HepG2 (cell line): ENCODE data around the gene CTCF. TPM values are rescaled to one million over a fixed set of nuclear protein-coding genes. Genes with fewer than 3 reads are reported as not detected.

ENCODE experiments used
- CEBPB ChIP-seq: IDR thresholded peaks from 2 replicates; pipeline ENCODE4 v1.6.1; 2011; ENCODE audit warnings: low read depth, low read length, improper control_type of control experiment, borderline replicate concordance
- FOXP1 ChIP-seq, 2 experiments: fragments of 450-650 bp in 1 of 2; IDR thresholded peaks; 2 replicates each; pipeline ENCODE4 v1.6.1; 2017 to 2018; ENCODE audit warnings: antibody characterized with exemption in 1 of 2
- GATAD1 ChIP-seq: IDR thresholded peaks from 2 replicates; pipeline ENCODE4 v1.6.1; 2016; ENCODE audit warnings: missing genetic modification reagents, missing compliant biosample characterization
- HOXA9 ChIP-seq: sonication (generic); formaldehyde crosslinking; IDR thresholded peaks from 2 replicates; pipeline ENCODE4 v1.8.1; 2022; ENCODE audit warnings: missing genetic modification reagents, mild to moderate bottlenecking, moderate library complexity, borderline replicate concordance
- ISX ChIP-seq: sonication (generic); formaldehyde crosslinking; conservative IDR thresholded peaks from 2 replicates; pipeline ENCODE4 v1.5.0; 2020; ENCODE audit warnings: missing genetic modification reagents
- MZF1 ChIP-seq: sonication (generic); formaldehyde crosslinking; IDR thresholded peaks from 2 replicates; pipeline ENCODE4 v1.8.1; 2023; ENCODE audit warnings: mild to moderate bottlenecking, missing genetic modification reagents, borderline replicate concordance
- NR2F6 ChIP-seq, 2 experiments: IDR thresholded peaks; 2 replicates each; pipeline ENCODE4 v1.6.1; 2016; ENCODE audit warnings: antibody characterized with exemption in 1 of 2, mild to moderate bottlenecking in 1 of 2
- RBAK ChIP-seq: sonication (generic); formaldehyde crosslinking; IDR thresholded peaks from 2 replicates; pipeline ENCODE4 v1.5.1; 2020; ENCODE audit warnings: mild to moderate bottlenecking, missing genetic modification reagents
- SALL1 ChIP-seq: sonication (generic); formaldehyde crosslinking; IDR thresholded peaks from 2 replicates; pipeline ENCODE4 v1.8.0; 2022; ENCODE audit warnings: mild to moderate bottlenecking, missing genetic modification reagents
- ZFY ChIP-seq: sonication (generic); formaldehyde crosslinking; IDR thresholded peaks from 2 replicates; pipeline ENCODE4 v1.4.0; 2020; ENCODE audit warnings: missing genetic modification reagents
- ZNF274 ChIP-seq: sonication (generic); formaldehyde crosslinking; IDR thresholded peaks from 2 replicates; pipeline ENCODE4 v1.5.1; 2020; ENCODE audit warnings: mild to moderate bottlenecking, missing genetic modification reagents
- ZNF292 ChIP-seq: sonication (generic); formaldehyde crosslinking; IDR thresholded peaks from 2 replicates; pipeline ENCODE4 v1.8.1; 2022; ENCODE audit warnings: mild to moderate bottlenecking, low read depth, missing genetic modification reagents, borderline replicate concordance
- ZNF407 ChIP-seq: sonication (generic); formaldehyde crosslinking; IDR thresholded peaks from one replicate; pipeline ENCODE4 v1.5.1; 2020; ENCODE audit warnings: mild to moderate bottlenecking, missing genetic modification reagents; ENCODE audit errors: not compliant biosample characterization
- ZNF441 ChIP-seq: sonication (generic); formaldehyde crosslinking; IDR thresholded peaks from 2 replicates; pipeline ENCODE4 v1.7.0; 2021; ENCODE audit warnings: missing genetic modification reagents, borderline replicate concordance
- ZNF609 ChIP-seq: sonication (generic); formaldehyde crosslinking; IDR thresholded peaks from 2 replicates; pipeline ENCODE4 v1.4.0; 2020; ENCODE audit warnings: mild to moderate bottlenecking, missing genetic modification reagents, borderline replicate concordance
- polyA plus RNA-seq, 8 experiments: library from polyadenylated mRNA; depleted of rRNA in 3 of 8; stranded (reverse) in 7 of 8; unstranded in 1 of 8; fragments of >200 nt; fragmentation: Illumina TruSeq in 4 of 8; extraction: Trizol in 4 of 8; gene quantifications; 2 replicates each; pipeline versions ENCODE4 v1.2.1 to v1.2.3, GENCODE V29; 2011 to 2016; ENCODE audit warnings: low read depth in 4 of 8, missing spikeins in 1 of 8, mixed read lengths in 1 of 8; ENCODE audit not compliant: insufficient read depth in 1 of 8
- total RNA-seq, 5 experiments: library from RNA; depleted of rRNA; stranded (reverse); fragments of >200 nt; fragmentation: Illumina TruSeq; extraction: Trizol; gene quantifications; 2 replicates each; pipeline ENCODE4 v1.2.3, GENCODE V29; 2016; ENCODE audit warnings: low read depth in 1 of 5

The CTCF gene
- total and polyA plus RNA-seq, 2 of the 13 experiments (the other 11 are each of a cell fraction or from before 2014, with no cell fraction given): 19.5 to 37.5 TPM

- no peak for TF ChIP-seq ZNF407 (CRISPR knock-in tag)
- TF ChIP-seq CEBPB: peak; percentile 97
- TF ChIP-seq NR2F6 (IDR thresholded peaks at IDR 0.05): no peak
- TF ChIP-seq NR2F6 (CRISPR knock-in tag; IDR thresholded peaks at IDR 0.05): 0 out of 2 replicates have a peak, but pooled peaks have one; percentile 9
- 0 out of 2 replicates have a peak, but pooled peaks have one; percentile 36 for TF ChIP-seq RBAK (CRISPR knock-in tag)
- no peak for TF ChIP-seq ZNF609 (CRISPR knock-in tag)
- TF ChIP-seq GATAD1: 0 out of 2 replicates have a peak, but pooled peaks have one; percentile 16
- 0 out of 2 replicates have a peak, but pooled peaks have one; percentile 60 for TF ChIP-seq MZF1 (CRISPR knock-in tag)
- 0 out of 2 replicates have a peak, but pooled peaks have one; percentile 4 for TF ChIP-seq ZNF441
- no peak for TF ChIP-seq HOXA9
- TF ChIP-seq ZNF292 (CRISPR knock-in tag): 0 out of 2 replicates have a peak, but pooled peaks have one; percentile 37
- no peak for TF ChIP-seq FOXP1 (IDR thresholded peaks at IDR 0.05)
- TF ChIP-seq FOXP1 (CRISPR knock-in tag; IDR thresholded peaks at IDR 0.05): no peak
- no peak for TF ChIP-seq ZFY (CRISPR knock-in tag)
- no peak; the same call in 1 of the 2 replicates for TF ChIP-seq ISX (CRISPR knock-in tag)
- no peak for TF ChIP-seq SALL1
- TF ChIP-seq ZNF274 (CRISPR knock-in tag): no peak
Observed at GRCh38 chr16:67563708-67564468, 1.6 kb downstream of the CTCF start (continued).
